Cardiac fibroblast (primary cell): ENCODE data around the gene GMPPA.
A peak's percentile ranks its signal among the peaks of the same experiment; 100 is the strongest.

Experiments
- DNase-seq, 2 donors: peaks; one replicate each; pipeline versions ENCODE4 v3.0.0 to v3.0.0-alpha.2; 2010; ENCODE audit warnings: low read depth in 2 of 2
- H3K4me3 ChIP-seq, 2 donors: replicated peaks in 1 of 2; 1 replicate in 1 of 2; 2 replicates in 1 of 2; pipeline ENCODE4 v1.5.1; 2011; ENCODE audit warnings: low read depth in 2 of 2, low read length in 2 of 2, mild to moderate bottlenecking in 2 of 2, moderate library complexity in 1 of 2
- CTCF ChIP-seq: IDR thresholded peaks from one replicate; pipeline ENCODE4 v1.5.1; 2011; ENCODE audit warnings: low read depth, mild to moderate bottlenecking, low read length, inconsistent platforms

The GMPPA gene

GRCh38 chr2:219545295-219545942 lies 46.7 kb downstream of the GMPPA start:
- no peak for DNase-seq
- no peak overlapping the region for H3K4me3 ChIP-seq
- TF ChIP-seq CTCF, result no peak

- no peak overlapping the region for H3K4me3 ChIP-seq
- DNase-seq, result no peak
- TF ChIP-seq CTCF, result no peak
These were observed 47.3 kb downstream of the GMPPA start for GRCh38 chr2:219545943-219546352.

GRCh38 chr2:219547621-219548020 lies 48.9 kb downstream of the GMPPA start:
- H3K4me3 ChIP-seq, result no peak overlapping the region
- DNase-seq, result no peak
- TF ChIP-seq CTCF, result no peak

- H3K4me3 ChIP-seq, result no peak overlapping the region
- no peak for DNase-seq
- TF ChIP-seq CTCF, result no peak
These were observed 50.3 kb downstream of the GMPPA start for GRCh38 chr2:219548990-219549389.

GRCh38 chr2:219549619-219550018 lies 50.9 kb downstream of the GMPPA start:
- H3K4me3 ChIP-seq, result no peak overlapping the region
- DNase-seq, result no peak
- no peak for TF ChIP-seq CTCF

GRCh38 chr2:219551441-219552381 lies 53.0 kb downstream of the GMPPA start:
- H3K4me3 ChIP-seq, result peak overlapping the region; percentile 57 to 69
- TF ChIP-seq CTCF, result no peak
- DNase-seq, result peak; percentile 5 to 60
